Stomach (tissue), 9 donors: ENCODE data around the gene MED31. TPM values are rescaled to one million over a fixed set of nuclear protein-coding genes. Genes with fewer than 3 reads are reported as not detected.

Experiments
- DNase-seq, 2 donors: peaks; one replicate each; pipeline versions ENCODE4 v3.0.0 to v3.0.0-alpha.2; 2013 to 2019
- H3K27ac ChIP-seq, 5 donors: fragments of 200-600 bp in 4 of 5; sonication (generic) in 4 of 5; one replicate each; pipeline ENCODE4 v1.5.1; 2013 to 2019; ENCODE audit warnings: mild to moderate bottlenecking in 1 of 5, moderate library complexity in 1 of 5
- H3K27me3 ChIP-seq, 3 donors: fragments of 200-600 bp; sonication (generic); one replicate each; pipeline ENCODE4 v1.5.1; 2017 to 2019; ENCODE audit warnings: mixed run types in 1 of 3
- H3K36me3 ChIP-seq, 4 donors: fragments of 200-600 bp; sonication (generic); 1 replicate in 3 of 4; 2 replicates in 1 of 4; pipeline ENCODE4 v1.5.1; 2016 to 2019
- H3K4me1 ChIP-seq, 4 donors: fragments of 200-600 bp; sonication (generic); one replicate each; pipeline ENCODE4 v1.5.1; 2016 to 2019
- H3K4me3 ChIP-seq, 4 donors: fragments of 200-600 bp; sonication (generic) in 3 of 4; one replicate each; pipeline ENCODE4 v1.5.1; 2016 to 2019; ENCODE audit warnings: mild to moderate bottlenecking in 1 of 4
- H3K9me3 ChIP-seq, 4 donors: fragments of 200-600 bp; sonication (generic); one replicate each; pipeline ENCODE4 v1.5.1; 2016 to 2019
- EP300 ChIP-seq: sonication (generic); formaldehyde crosslinking; IDR thresholded peaks from one replicate; pipeline ENCODE4 v1.6.1; 2017; ENCODE audit warnings: antibody characterized with exemption
- POLR2A ChIP-seq, 4 donors: fragments of 450-650 bp; IDR thresholded peaks; one replicate each; pipeline ENCODE4 v1.6.1; 2016; ENCODE audit warnings: antibody characterized with exemption in 4 of 4, control low read depth in 2 of 4, mild to moderate bottlenecking in 1 of 4, moderate library complexity in 1 of 4
- POLR2AphosphoS5 ChIP-seq, 3 donors: sonication (generic); formaldehyde crosslinking; IDR thresholded peaks; one replicate each; pipeline ENCODE4 v1.6.1; 2016; ENCODE audit warnings: antibody characterized with exemption in 3 of 3
- WGBS, 5 donors: extraction: QIAGEN DNeasy Blood & Tissue Kit in 3 of 5; methylation state at CpG; one replicate each; pipeline versions ENCODE4 v1.1.5 to v1.1.7; 2013 to 2018; 5-methylcytosine and 5-hydroxymethylcytosine counted together
- intact Hi-C: fragments of 100-400 bp; cut with DNase I; formaldehyde crosslinking; loops from one replicate; pipeline ENCODE4 v1.15.1; 2023; ENCODE audit warnings: low total_unique reads
- polyA plus RNA-seq, 3 donors: library from polyadenylated mRNA; stranded (reverse); fragments of 200-250 nt; gene quantifications; one replicate each; pipeline ENCODE4 v1.2.3, GENCODE V29; 2013
- total RNA-seq, 5 donors: library from RNA; depleted of rRNA; stranded (reverse); fragments of >200 nt; gene quantifications; one replicate each; pipeline versions ENCODE4 v1.1.0 to v1.2.3, GENCODE V29; 2014 to 2016
- TF ChIP-seq, protein P1 (sequence below), 7 experiments: fragments of 450-650 bp in 4 of 7; fragments of 200-600 bp in 3 of 7; sonication (generic) in 3 of 7; IDR thresholded peaks; one replicate each; pipeline ENCODE4 v1.5.1; 2016 to 2019; ENCODE audit warnings: antibody characterized with exemption in 7 of 7, control low read depth in 2 of 7, mild to moderate bottlenecking in 1 of 7
- donor health status: healthy with polysubstance abuse.
- donor health status: Bipolar disorder and iron deficiency.
- donor health status: healthy.

The MED31 gene
- total and polyA plus RNA-seq, 8 donors, result 1.4 to 28.4 (median 12.7) TPM; not detected in 1

DNA sequence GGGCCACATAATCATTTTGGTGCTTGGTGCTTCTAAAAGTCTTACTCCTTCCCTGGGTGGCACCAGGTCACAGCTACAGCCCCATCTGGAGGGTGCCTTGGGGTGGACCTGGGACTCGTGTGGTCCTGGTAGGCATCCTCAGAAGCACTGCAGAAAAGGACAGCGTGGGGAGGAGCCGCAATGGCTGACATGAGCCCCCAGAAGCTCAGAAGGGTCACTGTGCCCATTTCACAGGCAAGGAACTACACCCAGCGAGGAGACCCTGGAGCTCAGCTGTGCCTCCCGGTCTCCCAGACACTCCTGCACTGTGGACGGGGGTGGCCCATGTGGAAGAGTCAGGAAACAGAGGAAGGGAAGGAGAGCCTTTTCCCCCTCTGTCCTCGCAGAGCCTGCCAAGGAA, 26.5 kb upstream of the MED31 start:
- Histone ChIP-seq H3K4me1 (peaks cover 1 to 20% (median 16%) of the 10 kb centered on the region in 4 donors), H3K4me3 (no peak overlapping the region), H3K27me3 (peaks cover 0 to 46% (median 3%) of the 10 kb centered on the region in 3 donors), H3K27ac (no peak overlapping the region), H3K36me3 (no peaks in the 10 kb centered on the region), H3K9me3 (no peaks in the 10 kb centered on the region)
- 77 to 87% (median 79%) methylated on average over 7 of the region's 7 CpGs for WGBS, 5 donors
- TF ChIP-seq POLR2A (IDR thresholded peaks at IDR 0.05), result no peak
- TF ChIP-seq EP300, result no peak
- TF ChIP-seq POLR2AphosphoS5 (IDR thresholded peaks at IDR 0.05), result no peak
- TF ChIP-seq, protein P1, sequence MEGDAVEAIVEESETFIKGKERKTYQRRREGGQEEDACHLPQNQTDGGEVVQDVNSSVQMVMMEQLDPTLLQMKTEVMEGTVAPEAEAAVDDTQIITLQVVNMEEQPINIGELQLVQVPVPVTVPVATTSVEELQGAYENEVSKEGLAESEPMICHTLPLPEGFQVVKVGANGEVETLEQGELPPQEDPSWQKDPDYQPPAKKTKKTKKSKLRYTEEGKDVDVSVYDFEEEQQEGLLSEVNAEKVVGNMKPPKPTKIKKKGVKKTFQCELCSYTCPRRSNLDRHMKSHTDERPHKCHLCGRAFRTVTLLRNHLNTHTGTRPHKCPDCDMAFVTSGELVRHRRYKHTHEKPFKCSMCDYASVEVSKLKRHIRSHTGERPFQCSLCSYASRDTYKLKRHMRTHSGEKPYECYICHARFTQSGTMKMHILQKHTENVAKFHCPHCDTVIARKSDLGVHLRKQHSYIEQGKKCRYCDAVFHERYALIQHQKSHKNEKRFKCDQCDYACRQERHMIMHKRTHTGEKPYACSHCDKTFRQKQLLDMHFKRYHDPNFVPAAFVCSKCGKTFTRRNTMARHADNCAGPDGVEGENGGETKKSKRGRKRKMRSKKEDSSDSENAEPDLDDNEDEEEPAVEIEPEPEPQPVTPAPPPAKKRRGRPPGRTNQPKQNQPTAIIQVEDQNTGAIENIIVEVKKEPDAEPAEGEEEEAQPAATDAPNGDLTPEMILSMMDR (IDR thresholded peaks at IDR 0.05), result no peak
- intact Hi-C loops, result no loop called here
- no peak for DNase-seq

DNA sequence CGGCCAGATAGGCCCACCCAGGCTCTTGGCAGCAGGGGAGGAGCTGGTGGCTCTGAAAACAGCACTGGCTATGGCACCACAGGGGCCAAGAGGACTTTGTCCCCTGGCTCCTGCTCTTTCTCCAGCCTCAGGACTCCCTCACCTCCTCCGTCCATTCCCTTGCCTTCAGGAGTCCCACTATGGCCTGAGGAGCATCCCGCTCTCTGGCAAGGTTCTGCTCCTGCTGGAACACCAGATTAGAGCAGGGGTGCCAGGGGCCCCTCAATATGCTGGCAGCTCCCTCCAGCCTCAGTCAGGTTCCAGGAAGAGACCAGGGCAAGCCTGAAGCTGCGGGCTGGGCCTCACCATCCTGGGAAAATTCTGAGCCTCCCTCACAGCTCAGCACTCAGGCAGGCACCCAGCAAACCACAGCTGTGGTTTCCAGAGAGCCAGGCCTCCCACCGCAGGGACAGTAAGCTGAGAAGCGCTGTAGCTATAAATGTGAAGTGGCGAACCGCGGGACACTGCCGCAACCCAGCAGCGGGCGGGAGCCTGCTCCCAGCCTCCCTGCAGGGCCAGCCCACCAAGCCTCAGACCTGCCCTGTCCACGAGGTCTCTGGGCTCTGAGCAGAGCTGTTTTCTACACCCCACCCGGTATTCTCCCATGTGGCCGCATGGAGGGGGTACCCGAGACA, 25.9 kb upstream of the MED31 start:
- peak in 1 of 2 donors; percentile 29 for DNase-seq
- Histone ChIP-seq H3K4me1 (peaks cover 0 to 18% (median 15%) of the 10 kb centered on the region in 4 donors), H3K9me3 (no peaks in the 10 kb centered on the region), H3K27ac (no peak overlapping the region), H3K4me3 (no peak overlapping the region), H3K36me3 (no peaks in the 10 kb centered on the region), H3K27me3 (peaks cover 0 to 43% (median 3%) of the 10 kb centered on the region in 3 donors)
- TF ChIP-seq, protein P1 (IDR thresholded peaks at IDR 0.05), result no peak
- TF ChIP-seq POLR2AphosphoS5 (IDR thresholded peaks at IDR 0.05), result no peak
- 63 to 83% (median 67%) methylated on average over 8 to 16 of the region's 16 CpGs for WGBS, 5 donors
- intact Hi-C loops, result no loop called here

DNA sequence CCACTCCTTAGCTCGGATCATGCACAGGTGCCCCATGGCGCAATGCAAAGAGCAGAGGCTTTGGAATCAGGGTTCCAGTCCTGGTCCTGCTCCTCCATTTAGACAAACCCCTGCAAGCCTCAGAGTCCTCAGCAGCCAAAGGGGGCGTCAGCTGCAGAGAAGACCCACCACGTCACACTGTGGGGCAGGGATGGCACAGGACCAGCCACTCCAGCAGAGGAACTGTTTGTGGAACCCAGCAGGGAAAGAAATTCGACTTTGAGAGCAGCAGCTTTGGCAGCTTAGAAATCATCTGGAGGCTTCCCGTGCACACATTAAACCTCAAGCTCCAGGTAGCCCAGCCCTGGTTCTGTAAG, 25.4 kb upstream of the MED31 start:
- H3K36me3 ChIP-seq, result no peaks in the 10 kb centered on the region
- intact Hi-C loops, result no loop called here

DNA sequence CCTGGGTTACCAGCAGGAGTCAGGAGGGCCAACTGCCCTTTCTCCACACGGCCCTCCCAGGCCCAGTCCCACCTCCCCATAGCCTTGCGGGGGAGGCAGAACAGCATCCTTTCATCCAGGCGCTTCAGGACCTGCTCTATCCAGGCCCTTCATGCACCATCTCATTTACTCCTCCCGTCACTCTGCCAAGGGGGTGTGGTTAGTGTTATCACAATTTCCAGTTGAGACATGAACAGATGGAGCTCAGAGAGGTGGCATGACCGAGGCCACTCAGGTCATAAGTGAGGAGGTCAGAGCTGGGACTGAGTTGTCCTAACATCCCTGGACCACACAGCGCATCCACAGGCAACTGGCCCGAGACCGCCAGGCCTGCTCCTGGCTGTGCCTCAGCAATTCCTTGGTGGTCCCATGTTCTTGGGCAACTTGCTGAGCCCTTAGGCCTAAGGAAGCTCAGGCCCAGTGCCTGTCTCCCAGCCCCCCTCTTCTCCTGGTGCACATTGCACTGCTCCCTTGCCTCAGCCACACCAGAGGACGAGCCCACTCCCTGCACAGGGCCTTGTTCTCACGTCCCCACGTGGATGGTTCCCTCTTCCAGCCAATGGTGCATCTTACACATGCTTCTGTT, 23.9 kb upstream of the MED31 start:
- H3K27me3 ChIP-seq, result peaks cover 0 to 49% (median 3%) of the 10 kb centered on the region in 3 donors
- peaks cover 0 to 17% (median 14%) of the 10 kb centered on the region in 4 donors for H3K4me1 ChIP-seq
- H3K4me3 ChIP-seq, result no peak overlapping the region
- intact Hi-C loops, result no loop called here
- no peaks in the 10 kb centered on the region for H3K36me3 ChIP-seq
- no peak for TF ChIP-seq POLR2A (IDR thresholded peaks at IDR 0.05)
- TF ChIP-seq, protein P1 (IDR thresholded peaks at IDR 0.05), result no peak
- no peak for TF ChIP-seq EP300
- no peak for TF ChIP-seq POLR2AphosphoS5 (IDR thresholded peaks at IDR 0.05)
- DNase-seq, result no peak
- H3K27ac ChIP-seq, result no peak overlapping the region
- 71 to 85% (median 77%) methylated on average over 11 of the region's 11 CpGs for WGBS, 5 donors
- no peaks in the 10 kb centered on the region for H3K9me3 ChIP-seq

More for the DNA sequence above, 25.4 kb upstream of the MED31 start:
- peaks cover 0 to 38% (median 3%) of the 10 kb centered on the region in 3 donors for H3K27me3 ChIP-seq
- peaks cover 0 to 18% (median 15%) of the 10 kb centered on the region in 4 donors for H3K4me1 ChIP-seq
- TF ChIP-seq POLR2AphosphoS5 (IDR thresholded peaks at IDR 0.05), result no peak
- no peak for TF ChIP-seq POLR2A (IDR thresholded peaks at IDR 0.05)
- TF ChIP-seq, protein P1 (IDR thresholded peaks at IDR 0.05), result no peak
- no peak for TF ChIP-seq EP300
- WGBS, 5 donors, result 46 to 67% (median 57%) methylated on average over 1 to 6 of the region's 6 CpGs
- no peaks in the 10 kb centered on the region for H3K9me3 ChIP-seq
- no peak for DNase-seq
- no peak overlapping the region for H3K4me3 ChIP-seq
- no peak overlapping the region for H3K27ac ChIP-seq
